ENCODE measurements around the gene KCNT2. TPM values are rescaled to one million over a fixed set of nuclear protein-coding genes. Genes with fewer than 3 reads are reported as not detected.
A peak's percentile ranks its signal among the peaks of the same experiment; 100 is the strongest.

Gene KCNT2
- total RNA-seq, 1 donor from 2014 or later: 26.2 TPM

DNA sequence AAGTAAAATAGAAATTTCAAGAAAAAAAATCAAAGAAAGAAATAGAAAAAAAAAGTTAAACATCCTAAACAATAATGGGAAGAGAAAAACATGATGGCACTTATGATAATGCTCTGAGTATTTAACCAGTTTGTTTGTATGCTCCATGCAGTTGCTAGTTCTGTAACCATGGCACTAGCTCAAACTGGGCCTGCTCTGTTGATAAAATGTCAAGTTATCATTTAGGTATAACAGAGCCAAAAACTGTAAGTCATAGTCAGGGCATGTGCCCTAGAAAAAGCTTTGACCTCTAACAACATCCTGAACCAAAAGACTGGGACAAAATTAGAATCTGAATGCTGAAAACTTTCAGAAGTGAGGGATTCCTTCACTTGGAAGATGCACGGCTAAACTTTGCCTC, 148.9 kb downstream of the KCNT2 start:
- TF ChIP-seq, protein P1, sequence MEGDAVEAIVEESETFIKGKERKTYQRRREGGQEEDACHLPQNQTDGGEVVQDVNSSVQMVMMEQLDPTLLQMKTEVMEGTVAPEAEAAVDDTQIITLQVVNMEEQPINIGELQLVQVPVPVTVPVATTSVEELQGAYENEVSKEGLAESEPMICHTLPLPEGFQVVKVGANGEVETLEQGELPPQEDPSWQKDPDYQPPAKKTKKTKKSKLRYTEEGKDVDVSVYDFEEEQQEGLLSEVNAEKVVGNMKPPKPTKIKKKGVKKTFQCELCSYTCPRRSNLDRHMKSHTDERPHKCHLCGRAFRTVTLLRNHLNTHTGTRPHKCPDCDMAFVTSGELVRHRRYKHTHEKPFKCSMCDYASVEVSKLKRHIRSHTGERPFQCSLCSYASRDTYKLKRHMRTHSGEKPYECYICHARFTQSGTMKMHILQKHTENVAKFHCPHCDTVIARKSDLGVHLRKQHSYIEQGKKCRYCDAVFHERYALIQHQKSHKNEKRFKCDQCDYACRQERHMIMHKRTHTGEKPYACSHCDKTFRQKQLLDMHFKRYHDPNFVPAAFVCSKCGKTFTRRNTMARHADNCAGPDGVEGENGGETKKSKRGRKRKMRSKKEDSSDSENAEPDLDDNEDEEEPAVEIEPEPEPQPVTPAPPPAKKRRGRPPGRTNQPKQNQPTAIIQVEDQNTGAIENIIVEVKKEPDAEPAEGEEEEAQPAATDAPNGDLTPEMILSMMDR (IDR thresholded peaks at IDR 0.05): no peak
- peaks cover 3% of the 10 kb centered on the region for H3K9me3 Mint-ChIP-seq (ENCODE audit: unreplicated experiment)
- DNase-seq (ENCODE audit: extremely low spot score, unreplicated experiment): no peak
- H3K4me3 Mint-ChIP-seq (ENCODE audit: unreplicated experiment): no peak overlapping the region
- H3K27me3 Mint-ChIP-seq (ENCODE audit: unreplicated experiment): no peaks in the 10 kb centered on the region
- H3K4me1 Mint-ChIP-seq (ENCODE audit: unreplicated experiment): peaks cover 1% of the 10 kb centered on the region
- peaks cover 25% of the 10 kb centered on the region for H3K36me3 Mint-ChIP-seq (ENCODE audit: unreplicated experiment)
- H3K27ac Mint-ChIP-seq (ENCODE audit: unreplicated experiment): no peak overlapping the region

DNA sequence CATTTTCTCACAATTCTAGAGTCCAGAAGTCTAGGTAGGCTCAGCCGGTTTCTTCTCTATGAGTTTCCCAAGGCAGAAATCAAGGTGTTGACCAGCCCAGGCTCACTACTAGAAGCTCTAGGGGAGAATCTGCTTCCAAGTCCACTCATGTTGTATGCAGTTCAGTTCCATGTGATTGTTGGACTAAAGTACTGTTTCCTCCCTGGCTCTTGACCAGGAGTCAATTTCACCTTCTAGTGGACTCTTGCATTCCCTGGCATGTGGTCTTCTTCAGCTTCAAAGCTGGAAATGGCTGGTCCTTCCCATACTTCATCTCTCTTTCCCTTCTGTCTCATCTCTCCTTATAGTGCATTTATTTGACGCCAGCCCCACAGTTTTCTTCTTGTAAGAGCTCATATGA, 153.4 kb downstream of the KCNT2 start:
- no peak for DNase-seq (ENCODE audit: extremely low spot score, unreplicated experiment)
- TF ChIP-seq, protein P1 (IDR thresholded peaks at IDR 0.05): no peak
- peaks cover 10% of the 10 kb centered on the region for H3K4me1 Mint-ChIP-seq (ENCODE audit: unreplicated experiment)
- H3K9me3 Mint-ChIP-seq (ENCODE audit: unreplicated experiment): peaks cover 3% of the 10 kb centered on the region
- H3K4me3 Mint-ChIP-seq (ENCODE audit: unreplicated experiment): no peak overlapping the region
- no peaks in the 10 kb centered on the region for H3K27me3 Mint-ChIP-seq (ENCODE audit: unreplicated experiment)
- H3K36me3 Mint-ChIP-seq (ENCODE audit: unreplicated experiment): peaks cover 21% of the 10 kb centered on the region
- no peak overlapping the region for H3K27ac Mint-ChIP-seq (ENCODE audit: unreplicated experiment)

DNA sequence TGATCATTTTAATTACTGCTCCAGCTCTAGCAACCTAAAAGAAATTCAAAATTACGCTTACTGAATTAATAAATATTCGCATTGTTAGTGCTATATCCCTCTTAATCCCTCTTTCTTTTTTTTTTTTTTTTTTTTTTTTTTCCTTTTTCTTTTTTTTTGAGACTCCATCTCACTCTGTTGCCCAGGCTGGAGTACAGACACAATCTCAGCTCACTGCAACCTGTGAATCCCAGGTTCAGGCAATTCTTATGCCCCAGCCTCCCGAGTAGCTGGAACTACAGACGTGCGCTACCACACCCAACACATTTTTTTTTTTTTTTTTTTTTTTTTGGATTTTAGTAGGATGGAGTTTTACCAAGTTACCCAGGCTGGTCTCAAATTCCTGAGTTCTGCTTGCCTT, 157.1 kb downstream of the KCNT2 start:
- peaks cover 20% of the 10 kb centered on the region for H3K36me3 Mint-ChIP-seq (ENCODE audit: unreplicated experiment)
- no peak overlapping the region for H3K4me3 Mint-ChIP-seq (ENCODE audit: unreplicated experiment)
- peaks cover 3% of the 10 kb centered on the region for H3K9me3 Mint-ChIP-seq (ENCODE audit: unreplicated experiment)
- H3K27me3 Mint-ChIP-seq (ENCODE audit: unreplicated experiment): no peaks in the 10 kb centered on the region
- no peak overlapping the region for H3K27ac Mint-ChIP-seq (ENCODE audit: unreplicated experiment)
- H3K4me1 Mint-ChIP-seq (ENCODE audit: unreplicated experiment): peaks cover 17% of the 10 kb centered on the region
- DNase-seq (ENCODE audit: extremely low spot score, unreplicated experiment): no peak
- TF ChIP-seq, protein P1 (IDR thresholded peaks at IDR 0.05): no peak

DNA sequence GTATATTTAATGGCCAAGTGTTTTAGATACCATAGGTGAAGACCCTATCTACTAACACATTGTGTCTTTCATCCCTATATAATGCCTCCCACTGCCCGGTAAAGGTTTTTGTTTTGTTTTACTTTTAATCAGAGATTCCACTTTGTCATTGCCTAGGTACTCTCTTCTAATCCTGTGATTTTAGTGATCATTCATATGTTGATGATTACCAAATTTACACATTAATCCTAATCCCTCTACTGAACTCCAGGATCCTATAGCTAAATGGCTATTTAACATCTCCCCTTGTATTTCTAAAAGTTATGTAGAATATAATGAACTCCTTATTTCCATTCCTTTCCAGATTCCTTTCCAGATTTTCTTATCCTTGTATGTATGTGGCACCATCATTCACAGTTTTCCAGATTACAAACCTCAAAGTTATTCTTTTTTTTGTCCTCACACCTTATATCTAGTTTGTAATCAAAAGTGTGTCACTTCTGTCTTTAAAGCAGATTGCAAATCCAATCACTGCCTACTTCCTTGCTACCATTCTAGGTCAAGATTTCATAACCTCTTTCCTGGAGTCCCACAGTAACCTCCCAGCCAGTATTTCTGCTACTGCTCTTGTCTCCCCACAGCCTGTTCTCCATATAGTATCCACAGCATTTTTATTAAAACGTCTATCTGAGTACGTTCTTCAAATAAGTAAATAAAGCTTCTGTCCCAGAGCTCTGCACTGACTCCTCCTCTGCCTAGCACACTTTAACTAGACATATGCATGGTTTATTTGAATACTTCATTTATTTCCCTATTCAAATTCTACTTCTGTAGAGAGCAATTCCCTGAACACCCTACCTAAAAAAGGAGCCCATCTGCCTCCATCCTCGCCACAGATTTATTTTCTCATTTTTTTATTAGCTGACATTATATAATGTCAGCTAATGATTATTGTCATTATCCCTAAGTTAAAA, 157.8 kb downstream of the KCNT2 start:
- Mint-ChIP-seq H3K4me1 (ENCODE audit: unreplicated experiment) (peaks cover 17% of the 10 kb centered on the region), H3K27ac (ENCODE audit: unreplicated experiment) (peak overlapping the region; percentile 56), H3K36me3 (ENCODE audit: unreplicated experiment) (peaks cover 18% of the 10 kb centered on the region), H3K4me3 (ENCODE audit: unreplicated experiment) (no peak overlapping the region), H3K9me3 (ENCODE audit: unreplicated experiment) (no peaks in the 10 kb centered on the region), H3K27me3 (ENCODE audit: unreplicated experiment) (no peaks in the 10 kb centered on the region)
- no peak for DNase-seq (ENCODE audit: extremely low spot score, unreplicated experiment)
- TF ChIP-seq, protein P1 (IDR thresholded peaks at IDR 0.05): no peak

DNA sequence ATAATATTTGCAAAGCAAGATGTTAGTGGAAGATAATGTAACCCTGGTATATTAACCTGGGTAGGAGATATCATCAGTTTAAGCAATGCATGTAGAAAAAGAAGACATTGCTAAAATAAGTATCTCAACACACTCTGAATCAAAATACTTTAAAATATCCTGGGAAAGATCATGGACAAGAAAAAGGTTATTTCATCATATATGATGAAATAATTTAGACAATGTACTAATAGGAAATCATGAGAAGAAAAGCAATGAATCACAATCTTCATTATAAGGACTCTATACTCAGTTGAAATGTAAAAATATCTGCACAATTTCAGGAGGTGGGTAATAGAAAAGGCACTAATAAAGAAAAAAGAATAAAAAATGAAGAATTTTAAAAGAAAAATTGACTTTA, 158.8 kb downstream of the KCNT2 start:
- peaks cover 17% of the 10 kb centered on the region for H3K4me1 Mint-ChIP-seq (ENCODE audit: unreplicated experiment)

More for the DNA sequence above, 158.8 kb downstream of the KCNT2 start:
- no peak for DNase-seq (ENCODE audit: extremely low spot score, unreplicated experiment)
- Mint-ChIP-seq H3K27ac (ENCODE audit: unreplicated experiment) (peak overlapping the region; percentile 53), H3K27me3 (ENCODE audit: unreplicated experiment) (no peaks in the 10 kb centered on the region), H3K36me3 (ENCODE audit: unreplicated experiment) (peaks cover 11% of the 10 kb centered on the region), H3K4me3 (ENCODE audit: unreplicated experiment) (no peak overlapping the region), H3K9me3 (ENCODE audit: unreplicated experiment) (no peaks in the 10 kb centered on the region)
- TF ChIP-seq, protein P1 (IDR thresholded peaks at IDR 0.05): no peak

Measured in osteocyte (in vitro differentiated cells).